Heart right ventricle (tissue), 16 donors: Measurements from ENCODE around the gene GRIN2A. TPM values are rescaled to one million over a fixed set of nuclear protein-coding genes. Genes with fewer than 3 reads are reported as not detected.

ENCODE experiments used
- ATAC-seq, 8 donors: fragments of 200-7000 bp; cut with Tn5 transposase; one replicate each; pipeline ENCODE4 v1.9.1; 2020; ENCODE audit warnings: mild to moderate bottlenecking in 8 of 8, moderate library complexity in 8 of 8, moderate number of reproducible peaks in 1 of 8
- DNase-seq, 2 donors: peaks; one replicate each; pipeline ENCODE4 v3.0.0-alpha.2; 2020
- H3K27ac ChIP-seq, 10 donors: fragments of 200-600 bp; sonication (generic) in 2 of 10; one replicate each; pipeline versions ENCODE4 v1.5.0 to v1.8.0; 2020 to 2022; ENCODE audit warnings: mild to moderate bottlenecking in 3 of 10
- H3K27me3 ChIP-seq, 7 donors: fragments of 200-600 bp; one replicate each; pipeline ENCODE4 v1.8.0; 2021 to 2022; ENCODE audit warnings: mild to moderate bottlenecking in 2 of 7
- H3K36me3 ChIP-seq, 9 donors: fragments of 200-600 bp; sonication (generic) in 1 of 9; one replicate each; pipeline versions ENCODE4 v1.5.0 to v1.8.0; 2020 to 2022; ENCODE audit warnings: mild to moderate bottlenecking in 2 of 9
- H3K4me1 ChIP-seq, 9 donors: fragments of 200-600 bp; sonication (generic) in 1 of 9; one replicate each; pipeline versions ENCODE4 v1.5.0 to v1.8.0; 2020 to 2022; ENCODE audit warnings: mild to moderate bottlenecking in 4 of 9
- H3K4me3 ChIP-seq, 10 donors: fragments of 200-600 bp; sonication (generic) in 2 of 10; one replicate each; pipeline versions ENCODE4 v1.5.0 to v1.8.0; 2020 to 2022; ENCODE audit warnings: mild to moderate bottlenecking in 7 of 10, moderate library complexity in 2 of 10
- H3K9me3 ChIP-seq, 11 donors: fragments of 200-600 bp in 10 of 11; sonication (generic) in 2 of 11; one replicate each; pipeline versions ENCODE4 v1.5.0 to v1.8.0; 2013 to 2022; ENCODE audit warnings: mild to moderate bottlenecking in 2 of 11, control low read depth in 1 of 11, moderate library complexity in 1 of 11
- WGBS, 2 donors: extraction: QIAGEN DNeasy Blood & Tissue Kit; methylation state at CpG; one replicate each; pipeline ENCODE4 v1.1.7; 2013; ENCODE audit warnings: inconsistent platforms in 1 of 2; 5-methylcytosine and 5-hydroxymethylcytosine counted together
- intact Hi-C, 10 donors: fragments of 100-400 bp; cut with DNase I; formaldehyde crosslinking; loops; one replicate each; pipeline versions ENCODE4 v1.11.1 to v1.14.2; 2022
- polyA plus RNA-seq, 2 donors: library from polyadenylated mRNA; stranded (reverse); fragments of 200-250 nt; gene quantifications; one replicate each; pipeline ENCODE4 v1.2.3, GENCODE V29; 2013
- total RNA-seq, 10 donors: library from RNA; stranded (reverse); fragmentation: NEBNext Ultra II Directional in 3 of 10; extraction: Animal tissue kit (Norgen Biotek cat#: 25700) in 3 of 10; gene quantifications; one replicate each; pipeline versions ENCODE4 v1.2.1 to v1.2.4, GENCODE V29; 2021 to 2023
- TF ChIP-seq, protein P1 (sequence below), 9 donors: fragments of 200-600 bp; sonication (generic) in 2 of 9; IDR thresholded peaks; one replicate each; pipeline versions ENCODE4 v1.5.0 to v1.8.0; 2021 to 2022; ENCODE audit warnings: antibody characterized with exemption in 9 of 9, mild to moderate bottlenecking in 5 of 9, moderate library complexity in 1 of 9
- donor health status: Arrhythmogenic right ventricular cardiomyopathy.
- donor health status: ischemic (EF 13 %, LVEDD 7.1; RV severe dilation, severe dysfunction).
- donor health status: healthy with polysubstance abuse.
- donor health status: DM: no; HTN: yes; CAD: no.
- donor health status: DM: no; HTN: no; CAD: no.
- donor health status: ischemic (EF 25% LVEDD 6.9; RV normal size, moderate dysfunction).
- donor health status: ischemic (EF 25% LVEDD 5.7; RV mildly dilated, moderate dysfunction).
- donor health status: healthy.
- donor health status: DM: yes; HTN: yes; CAD: no.
- donor health status: Ischemic cardiomyopathy.
- donor health status: ischemic (EF 35%, LVEDD 5.7; RV mildly dilated, moderate dysfunction).
- donor health status: nonischemic (EF 11% LVEDD 7.7; RV severe dilation, severe dysfunction).
- donor health status: DM: yes; HTN: yes; CAD: no.
- donor health status: PGD.
- donor health status: ischemic (EF 29% LVEDD 5.4; RV normal size, mild dysfunction).
- donor health status: nonischemic (EF 23%, LVEDD 6.1; RV moderate dilation, normal function).

The GRIN2A gene
- total and polyA plus RNA-seq, 12 donors, result 0.01 to 11.7 (median 4.7) TPM

DNA sequence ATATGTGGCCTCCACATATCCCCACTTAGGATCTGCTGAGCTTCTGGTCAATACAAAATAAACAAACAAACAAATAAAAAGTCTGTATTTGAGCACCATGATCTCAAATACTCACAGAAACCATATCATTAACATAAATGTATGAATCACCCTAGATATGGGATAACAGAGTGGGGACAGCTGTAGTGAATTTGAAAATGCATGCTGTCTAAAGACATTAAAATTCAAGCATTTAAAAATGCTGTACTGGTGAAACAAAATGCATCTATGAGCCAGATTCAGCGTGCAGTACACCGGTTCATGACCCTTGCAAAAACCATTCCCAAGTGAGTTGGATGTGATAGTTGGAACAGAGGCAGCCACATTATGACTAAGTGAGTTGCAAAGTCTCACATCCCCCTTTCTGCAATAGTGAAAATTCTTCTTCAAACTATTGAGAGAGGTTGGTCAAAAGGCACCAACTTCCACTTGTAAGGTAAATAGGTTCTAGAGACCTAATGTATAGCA, 12.3 kb downstream of the GRIN2A start:
- Histone ChIP-seq H3K4me3 (no peak overlapping the region), H3K36me3 (no peaks in the 10 kb centered on the region), H3K9me3 (peaks cover 0 to 9% (median 0%) of the 10 kb centered on the region in 11 donors), H3K27me3 (peaks cover 0 to 11% (median 0%) of the 10 kb centered on the region in 7 donors), H3K27ac (no peak overlapping the region), H3K4me1 (no peaks in the 10 kb centered on the region)
- intact Hi-C loops, result loop anchor here in 1 of 10 donors (10.0 kb wide), 1 partner anchor 525 kb away; no protein-coding TSS in a partner anchor
- no peak for ATAC-seq
- TF ChIP-seq, protein P1, sequence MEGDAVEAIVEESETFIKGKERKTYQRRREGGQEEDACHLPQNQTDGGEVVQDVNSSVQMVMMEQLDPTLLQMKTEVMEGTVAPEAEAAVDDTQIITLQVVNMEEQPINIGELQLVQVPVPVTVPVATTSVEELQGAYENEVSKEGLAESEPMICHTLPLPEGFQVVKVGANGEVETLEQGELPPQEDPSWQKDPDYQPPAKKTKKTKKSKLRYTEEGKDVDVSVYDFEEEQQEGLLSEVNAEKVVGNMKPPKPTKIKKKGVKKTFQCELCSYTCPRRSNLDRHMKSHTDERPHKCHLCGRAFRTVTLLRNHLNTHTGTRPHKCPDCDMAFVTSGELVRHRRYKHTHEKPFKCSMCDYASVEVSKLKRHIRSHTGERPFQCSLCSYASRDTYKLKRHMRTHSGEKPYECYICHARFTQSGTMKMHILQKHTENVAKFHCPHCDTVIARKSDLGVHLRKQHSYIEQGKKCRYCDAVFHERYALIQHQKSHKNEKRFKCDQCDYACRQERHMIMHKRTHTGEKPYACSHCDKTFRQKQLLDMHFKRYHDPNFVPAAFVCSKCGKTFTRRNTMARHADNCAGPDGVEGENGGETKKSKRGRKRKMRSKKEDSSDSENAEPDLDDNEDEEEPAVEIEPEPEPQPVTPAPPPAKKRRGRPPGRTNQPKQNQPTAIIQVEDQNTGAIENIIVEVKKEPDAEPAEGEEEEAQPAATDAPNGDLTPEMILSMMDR (IDR thresholded peaks at IDR 0.05), result no peak
- no peak for DNase-seq
- WGBS, 2 donors, result 78 to 79% methylated on average over 2 of the region's 2 CpGs

DNA sequence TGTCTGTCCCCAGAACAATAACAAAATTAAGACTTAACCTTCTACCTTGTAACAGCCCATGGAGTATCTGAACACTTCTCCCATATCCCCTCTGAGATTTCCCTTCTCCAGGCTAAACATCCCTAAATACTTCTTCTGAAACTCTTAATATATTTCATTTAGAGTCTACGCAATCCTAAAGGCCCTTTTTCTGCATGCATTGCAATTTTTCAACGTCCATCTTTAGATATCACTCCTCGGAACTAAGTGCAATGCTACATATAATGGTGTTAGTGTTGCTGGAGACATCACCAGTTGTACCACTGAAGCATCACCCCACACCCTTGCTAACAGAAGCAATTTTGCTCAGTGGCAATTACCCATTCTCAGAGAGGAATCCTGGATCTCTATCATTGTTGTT, 13.2 kb downstream of the GRIN2A start:
- Histone ChIP-seq H3K9me3 (peaks cover 0 to 9% (median 0%) of the 10 kb centered on the region in 11 donors), H3K4me3 (no peak overlapping the region), H3K36me3 (no peaks in the 10 kb centered on the region), H3K27me3 (peaks cover 0 to 15% (median 5%) of the 10 kb centered on the region in 7 donors), H3K4me1 (no peaks in the 10 kb centered on the region), H3K27ac (no peak overlapping the region)
- TF ChIP-seq, protein P1 (IDR thresholded peaks at IDR 0.05), result no peak
- ATAC-seq (no peak), DNase-seq (no peak)
- intact Hi-C loops, result no loop called here
- 88 to 92% methylated on average over 3 of the region's 3 CpGs for WGBS, 2 donors

DNA sequence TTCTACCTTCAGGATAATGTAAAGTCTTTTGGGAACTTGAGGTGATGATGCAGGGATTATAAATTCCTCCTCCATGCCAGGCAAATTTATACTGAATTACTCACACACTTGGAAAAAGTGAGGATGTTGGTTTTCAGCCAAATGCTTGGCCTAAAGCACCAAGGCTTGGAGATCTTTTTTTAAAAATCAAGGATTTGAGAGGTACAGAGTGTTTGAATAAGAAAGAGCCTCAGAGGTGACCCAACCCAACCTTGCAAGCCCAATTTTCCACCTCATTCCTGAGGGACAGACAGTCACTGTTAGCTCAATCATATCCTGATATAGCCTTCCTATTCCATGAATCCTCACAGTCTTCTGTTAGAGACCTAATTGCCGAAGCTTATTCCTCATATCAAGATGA, 14.0 kb downstream of the GRIN2A start:
- TF ChIP-seq, protein P1 (IDR thresholded peaks at IDR 0.05), result no peak

DNA sequence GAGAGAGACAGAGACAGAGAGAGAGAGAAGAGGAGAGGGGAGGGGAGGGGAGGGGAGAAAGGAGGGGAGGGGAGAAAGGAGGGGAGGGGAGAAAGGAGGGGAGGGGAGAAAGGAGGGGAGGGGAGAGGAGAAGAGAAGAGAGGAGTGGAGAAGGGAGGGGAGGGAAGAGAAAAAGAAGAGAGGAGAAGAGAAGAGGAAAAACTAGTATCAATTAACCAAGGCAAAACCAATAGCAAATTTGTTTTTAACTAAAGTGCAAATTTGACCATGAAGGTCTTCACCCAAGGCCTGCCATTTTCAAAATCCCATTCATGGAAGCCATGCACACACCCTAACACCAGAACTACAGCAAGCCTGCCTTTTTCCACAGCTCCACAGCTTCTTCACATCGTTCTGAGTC, 16.6 kb downstream of the GRIN2A start:
- H3K9me3 ChIP-seq, result peaks cover 0 to 9% (median 0%) of the 10 kb centered on the region in 11 donors
- H3K27ac ChIP-seq, result no peak overlapping the region
- H3K4me3 ChIP-seq, result no peak overlapping the region
- intact Hi-C loops, result no loop called here
- no peak for ATAC-seq
- peaks cover 0 to 33% (median 14%) of the 10 kb centered on the region in 7 donors for H3K27me3 ChIP-seq
- no peaks in the 10 kb centered on the region for H3K36me3 ChIP-seq
- no peaks in the 10 kb centered on the region for H3K4me1 ChIP-seq
- DNase-seq, result no peak
- WGBS, 2 donors, result 72 to 75% methylated on average over 1 of the region's 1 CpG
- TF ChIP-seq, protein P1 (IDR thresholded peaks at IDR 0.05), result no peak

More for the DNA sequence above, 14.0 kb downstream of the GRIN2A start:
- H3K36me3 ChIP-seq, result no peaks in the 10 kb centered on the region
- no peak for DNase-seq
- ATAC-seq, result no peak
- intact Hi-C loops, result no loop called here
- no peak overlapping the region for H3K27ac ChIP-seq
- peaks cover 0 to 20% (median 6%) of the 10 kb centered on the region in 7 donors for H3K27me3 ChIP-seq
- no peaks in the 10 kb centered on the region for H3K4me1 ChIP-seq
- 23 to 64% methylated on average over 1 of the region's 1 CpG for WGBS, 2 donors
- peaks cover 0 to 9% (median 0%) of the 10 kb centered on the region in 11 donors for H3K9me3 ChIP-seq
- no peak overlapping the region for H3K4me3 ChIP-seq
